Spleen (tissue), 11 donors: ENCODE results near the gene SIVA1. TPM values are rescaled to one million over a fixed set of nuclear protein-coding genes. Genes with fewer than 3 reads are reported as not detected.

ENCODE experiments used
- DNase-seq: peaks from one replicate; pipeline ENCODE4 v3.0.0-alpha.2; 2020
- H3K27ac ChIP-seq, 8 donors: fragments of 200-600 bp; sonication (generic) in 7 of 8; 1 replicate in 4 of 8; 2 replicates in 4 of 8; pipeline versions ENCODE4 v1.5.0 to v1.8.0; 2016 to 2021; ENCODE audit warnings: inconsistent platforms in 4 of 8, mild to moderate bottlenecking in 4 of 8, moderate library complexity in 1 of 8
- H3K27me3 ChIP-seq, 7 donors: fragments of 200-600 bp; sonication (generic) in 6 of 7; replicated peaks in 1 of 7; 1 replicate in 4 of 7; 2 replicates in 3 of 7; pipeline versions ENCODE4 v1.5.0 to v1.8.0; 2016 to 2021; ENCODE audit warnings: inconsistent platforms in 3 of 7, mild to moderate bottlenecking in 1 of 7
- H3K36me3 ChIP-seq, 6 donors: fragments of 200-600 bp; sonication (generic) in 5 of 6; 1 replicate in 4 of 6; 2 replicates in 2 of 6; pipeline versions ENCODE4 v1.5.0 to v1.8.0; 2016 to 2021; ENCODE audit warnings: inconsistent platforms in 2 of 6
- H3K4me1 ChIP-seq, 6 donors: fragments of 200-600 bp; sonication (generic) in 5 of 6; 1 replicate in 3 of 6; 2 replicates in 3 of 6; pipeline versions ENCODE4 v1.5.0 to v1.8.0; 2016 to 2021; ENCODE audit warnings: inconsistent platforms in 3 of 6
- H3K4me3 ChIP-seq, 8 donors: fragments of 200-600 bp; sonication (generic) in 7 of 8; 1 replicate in 4 of 8; 2 replicates in 4 of 8; pipeline versions ENCODE4 v1.5.0 to v1.8.0; 2016 to 2021; ENCODE audit warnings: inconsistent platforms in 4 of 8, mild to moderate bottlenecking in 4 of 8, moderate library complexity in 2 of 8
- H3K9me3 ChIP-seq, 8 donors: fragments of 200-600 bp; sonication (generic) in 7 of 8; 1 replicate in 4 of 8; 2 replicates in 4 of 8; pipeline versions ENCODE4 v1.5.0 to v1.8.0; 2016 to 2021; ENCODE audit warnings: inconsistent platforms in 4 of 8
- POLR2A ChIP-seq, 3 donors: fragments of 450-650 bp; IDR thresholded peaks; one replicate each; pipeline ENCODE4 v1.5.1; 2017; ENCODE audit warnings: antibody characterized with exemption in 3 of 3, mild to moderate bottlenecking in 1 of 3
- POLR2AphosphoS5 ChIP-seq, 3 donors: sonication (generic); formaldehyde crosslinking; IDR thresholded peaks; one replicate each; pipeline ENCODE4 v1.5.1; 2017; ENCODE audit warnings: antibody characterized with exemption in 3 of 3
- WGBS, 5 donors: extraction: QIAGEN DNeasy Blood & Tissue Kit in 3 of 5; methylation state at CpG; one replicate each; pipeline versions ENCODE4 v1.1.5 to v1.1.7; 2013 to 2018; 5-methylcytosine and 5-hydroxymethylcytosine counted together
- intact Hi-C: fragments of 100-400 bp; cut with DNase I; formaldehyde crosslinking; loops from one replicate; pipeline ENCODE4 v1.15.0; 2023; ENCODE audit warnings: low total_unique reads
- polyA plus RNA-seq, 3 donors: library from polyadenylated mRNA; stranded (reverse); fragments of 200-250 nt; gene quantifications; one replicate each; pipeline ENCODE4 v1.2.1, GENCODE V29; 2013
- total RNA-seq, 7 donors: library from RNA; depleted of rRNA in 3 of 7; stranded (reverse); fragments of >200 nt in 3 of 7; fragmentation: NEBNext Ultra II Directional in 4 of 7; extraction: Animal tissue kit (Norgen Biotek cat#: 25700) in 4 of 7; gene quantifications; one replicate each; pipeline versions ENCODE4 v1.1.0 to v1.2.1, GENCODE V29; 2016 to 2021
- TF ChIP-seq, protein P1 (sequence below), 11 experiments: fragments of 200-600 bp in 7 of 11; fragments of 450-650 bp in 4 of 11; sonication (generic) in 4 of 11; IDR thresholded peaks in 8 of 11; conservative IDR thresholded peaks in 3 of 11; 1 replicate in 7 of 11; 2 replicates in 4 of 11; pipeline versions ENCODE4 v1.4.0 to v1.8.0; 2016 to 2021; ENCODE audit warnings: antibody characterized with exemption in 11 of 11, inconsistent platforms in 4 of 11, mild to moderate bottlenecking in 1 of 11
- donor health status: healthy with polysubstance abuse.
- donor health status: DM: no; HTN: no; CAD: no; lungs with moderate emphysema.
- donor health status: DM: no; HTN: no; CAD: no.
- donor health status: Bipolar disorder and iron deficiency.
- donor health status: healthy.
- donor health status: DM: no; HTN: no; CAD: no.
- donor health status: DM: yes; HTN: yes; CAD: no.

Gene SIVA1
- total and polyA plus RNA-seq, 10 donors, result 56.7 to 226 (median 141) TPM

GRCh38 chr14:104756477-104757237 lies 3.7 kb downstream of the SIVA1 start:
- peaks cover 0 to 67% (median 57%) of the 10 kb centered on the region in 6 donors for H3K36me3 ChIP-seq
- peak in 1 of 3 donors; percentile 36 for TF ChIP-seq POLR2AphosphoS5 (IDR thresholded peaks at IDR 0.05)
- TF ChIP-seq, protein P1, sequence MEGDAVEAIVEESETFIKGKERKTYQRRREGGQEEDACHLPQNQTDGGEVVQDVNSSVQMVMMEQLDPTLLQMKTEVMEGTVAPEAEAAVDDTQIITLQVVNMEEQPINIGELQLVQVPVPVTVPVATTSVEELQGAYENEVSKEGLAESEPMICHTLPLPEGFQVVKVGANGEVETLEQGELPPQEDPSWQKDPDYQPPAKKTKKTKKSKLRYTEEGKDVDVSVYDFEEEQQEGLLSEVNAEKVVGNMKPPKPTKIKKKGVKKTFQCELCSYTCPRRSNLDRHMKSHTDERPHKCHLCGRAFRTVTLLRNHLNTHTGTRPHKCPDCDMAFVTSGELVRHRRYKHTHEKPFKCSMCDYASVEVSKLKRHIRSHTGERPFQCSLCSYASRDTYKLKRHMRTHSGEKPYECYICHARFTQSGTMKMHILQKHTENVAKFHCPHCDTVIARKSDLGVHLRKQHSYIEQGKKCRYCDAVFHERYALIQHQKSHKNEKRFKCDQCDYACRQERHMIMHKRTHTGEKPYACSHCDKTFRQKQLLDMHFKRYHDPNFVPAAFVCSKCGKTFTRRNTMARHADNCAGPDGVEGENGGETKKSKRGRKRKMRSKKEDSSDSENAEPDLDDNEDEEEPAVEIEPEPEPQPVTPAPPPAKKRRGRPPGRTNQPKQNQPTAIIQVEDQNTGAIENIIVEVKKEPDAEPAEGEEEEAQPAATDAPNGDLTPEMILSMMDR (IDR thresholded peaks at IDR 0.05 in 8 of 11, conservative IDR thresholded peaks at IDR 0.05 in 3 of 11), result no peak
- no peaks in the 10 kb centered on the region for H3K27me3 ChIP-seq
- intact Hi-C loops, result no loop called here
- H3K9me3 ChIP-seq, result no peaks in the 10 kb centered on the region
- no peak overlapping the region for H3K4me3 ChIP-seq
- DNase-seq, result no peak
- peaks cover 18 to 55% (median 38%) of the 10 kb centered on the region in 6 donors for H3K4me1 ChIP-seq
- WGBS, 5 donors, result 67 to 82% (median 73%) methylated on average over 18 to 27 of the region's 27 CpGs
- peak overlapping the region in 1 of 8 donors; percentile 27 for H3K27ac ChIP-seq

DNA sequence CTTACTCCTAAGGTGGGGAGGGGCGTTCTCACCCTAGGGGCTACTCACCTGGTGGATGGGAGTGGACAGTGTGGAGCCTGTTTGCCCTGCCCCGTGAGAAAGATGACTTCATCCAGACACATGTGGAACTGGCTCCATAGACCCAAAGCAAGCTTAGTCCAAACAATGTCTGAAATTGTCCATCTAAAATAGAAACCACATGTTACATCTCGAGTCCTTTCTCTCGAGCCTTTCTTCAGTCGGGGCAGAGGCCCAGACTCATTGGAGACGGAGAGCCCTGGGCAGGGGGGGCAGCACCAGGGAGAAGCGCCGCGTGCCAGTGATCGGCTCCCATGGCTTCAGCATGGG lies 4.3 kb downstream of the SIVA1 start:
- 88 to 91% (median 89%) methylated on average over 9 to 10 of the region's 10 CpGs for WGBS, 5 donors
- no peaks in the 10 kb centered on the region for H3K27me3 ChIP-seq
- no peak for TF ChIP-seq POLR2AphosphoS5 (IDR thresholded peaks at IDR 0.05)
- TF ChIP-seq, protein P1 (IDR thresholded peaks at IDR 0.05 in 8 of 11, conservative IDR thresholded peaks at IDR 0.05 in 3 of 11), result no peak
- TF ChIP-seq POLR2A (IDR thresholded peaks at IDR 0.05), result no peak
- H3K4me3 ChIP-seq, result no peak overlapping the region
- peaks cover 15 to 49% (median 33%) of the 10 kb centered on the region in 6 donors for H3K4me1 ChIP-seq
- intact Hi-C loops, result no loop called here
- H3K27ac ChIP-seq, result peak overlapping the region in 1 of 8 donors; percentile 27
- DNase-seq, result no peak
- peaks cover 0 to 73% (median 57%) of the 10 kb centered on the region in 6 donors for H3K36me3 ChIP-seq
- no peaks in the 10 kb centered on the region for H3K9me3 ChIP-seq

DNA sequence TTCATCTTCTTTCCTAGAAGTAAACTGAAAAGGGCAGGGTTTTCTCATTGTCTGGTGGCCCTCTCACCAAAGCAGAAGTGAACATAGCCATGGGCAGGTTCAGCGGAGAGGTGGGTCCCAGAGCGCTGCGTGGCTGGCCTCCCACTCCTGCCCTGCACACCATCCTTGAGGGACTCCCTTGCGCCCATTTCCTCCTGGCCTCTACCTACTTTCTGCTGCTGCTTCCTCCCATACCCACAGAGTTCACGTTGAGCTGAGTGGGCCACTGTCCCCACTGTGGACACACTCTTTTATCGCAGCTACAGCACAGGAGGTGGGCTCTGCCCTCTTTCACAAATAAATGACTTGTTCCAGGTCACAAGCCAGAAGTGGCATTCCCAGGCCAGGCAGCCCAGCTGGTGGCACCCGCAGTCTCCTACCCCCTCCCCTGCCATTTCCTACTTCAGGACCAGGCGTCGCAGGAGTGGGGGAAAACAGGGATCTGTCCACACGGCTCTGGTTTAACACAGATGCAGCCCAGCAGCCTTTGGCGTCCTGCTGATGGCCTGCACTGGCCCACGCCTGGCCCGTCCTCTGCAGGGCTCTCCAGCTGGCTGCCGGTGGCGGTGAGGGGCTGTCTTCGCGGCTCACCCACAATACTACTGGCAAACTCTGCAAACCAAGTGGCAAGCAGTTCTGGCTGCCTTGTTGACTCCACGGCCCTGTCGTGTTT lies 4.9 kb downstream of the SIVA1 start:
- Histone ChIP-seq H3K4me3 (no peak overlapping the region), H3K36me3 (peaks cover 0 to 79% (median 57%) of the 10 kb centered on the region in 6 donors), H3K9me3 (no peaks in the 10 kb centered on the region), H3K27ac (peak overlapping the region in 1 of 8 donors; percentile 27), H3K4me1 (peaks cover 15 to 48% (median 31%) of the 10 kb centered on the region in 6 donors), H3K27me3 (no peaks in the 10 kb centered on the region)
- 88 to 91% (median 90%) methylated on average over 19 of the region's 19 CpGs for WGBS, 5 donors
- peak in 1 of 3 donors; percentile 22 for TF ChIP-seq POLR2AphosphoS5 (IDR thresholded peaks at IDR 0.05)
- TF ChIP-seq, protein P1 (IDR thresholded peaks at IDR 0.05 in 8 of 11, conservative IDR thresholded peaks at IDR 0.05 in 3 of 11), result no peak
- TF ChIP-seq POLR2A (IDR thresholded peaks at IDR 0.05), result no peak
- no peak for DNase-seq
- intact Hi-C loops, result no loop called here
